MM.1S (cell line): Measurements from ENCODE around the gene WDR5B.
"Not testable (repeated sequence)": the region's sequence is repeated elsewhere in the genome, so short reads cannot be mapped to it uniquely, and the experiment has no call there.

Source experiments
- DNase-seq: peaks from one replicate; pipeline ENCODE4 v3.0.0-alpha.2; 2015
- H2AFZ ChIP-seq: fragments of 300-600 bp; sonication (generic); 2 replicates; pipeline ENCODE4 v1.6.0; 2016; ENCODE audit warnings: antibody characterized with exemption, low read length
- H3F3A ChIP-seq: fragments of 300-600 bp; sonication (generic); 2 replicates; pipeline ENCODE4 v1.6.1; 2016; ENCODE audit warnings: mild to moderate bottlenecking, antibody characterized with exemption, low read length, moderate library complexity, mixed read lengths; ENCODE audit not compliant: insufficient read depth
- H3K27ac ChIP-seq: fragments of 300-600 bp; sonication (generic); 2 replicates; pipeline ENCODE4 v1.5.1; 2016; ENCODE audit warnings: mild to moderate bottlenecking, low read length
- H3K27me3 ChIP-seq: fragments of 300-600 bp; sonication (generic); replicated peaks from 2 replicates; pipeline ENCODE4 v1.6.0; 2016; ENCODE audit warnings: low read length; ENCODE audit not compliant: insufficient read depth
- H3K36me3 ChIP-seq: fragments of 300-600 bp; sonication (generic); replicated peaks from 2 replicates; pipeline ENCODE4 v1.6.1; 2016; ENCODE audit warnings: mild to moderate bottlenecking, low read length, mixed read lengths; ENCODE audit not compliant: insufficient read depth
- H3K4me1 ChIP-seq: fragments of 300-600 bp; sonication (generic); 2 replicates; pipeline ENCODE4 v1.6.1; 2016; ENCODE audit warnings: low read length, mixed read lengths
- H3K4me2 ChIP-seq: fragments of 300-600 bp; sonication (generic); 2 replicates; pipeline ENCODE4 v1.6.0; 2016; ENCODE audit warnings: low read depth, low read length
- H3K4me3 ChIP-seq: fragments of 300-600 bp; sonication (generic); 2 replicates; pipeline ENCODE4 v1.5.1; 2016; ENCODE audit warnings: low read length, mixed read lengths
- H3K79me2 ChIP-seq: fragments of 300-600 bp; sonication (generic); 2 replicates; pipeline ENCODE4 v1.6.1; 2016; ENCODE audit warnings: mixed run types, low read length, mixed read lengths
- H3K9ac ChIP-seq: fragments of 300-600 bp; sonication (generic); 2 replicates; pipeline ENCODE4 v1.6.1; 2016; ENCODE audit warnings: low read length, mixed read lengths
- H3K9me2 ChIP-seq: fragments of 300-600 bp; sonication (generic); replicated peaks from 2 replicates; pipeline ENCODE4 v1.6.1; 2016; ENCODE audit warnings: mild to moderate bottlenecking, low read length, mixed read lengths; ENCODE audit not compliant: insufficient read depth
- H3K9me3 ChIP-seq: fragments of 300-600 bp; sonication (generic); replicated peaks from 2 replicates; pipeline ENCODE4 v1.6.1; 2016; ENCODE audit warnings: mild to moderate bottlenecking, low read length, mixed read lengths; ENCODE audit not compliant: insufficient read depth
- H4K20me1 ChIP-seq: fragments of 300-600 bp; sonication (generic); 2 replicates; pipeline ENCODE4 v1.6.1; 2016; ENCODE audit warnings: mild to moderate bottlenecking, low read length, moderate library complexity, mixed read lengths; ENCODE audit not compliant: insufficient read depth
- CTCF ChIP-seq: fragments of 300-600 bp; sonication (generic); IDR thresholded peaks from 2 replicates; pipeline ENCODE4 v1.5.1; 2016; ENCODE audit warnings: antibody characterized with exemption, low read length, mixed read lengths
- EZH2 ChIP-seq: fragments of 300-600 bp; sonication (generic); optimal IDR thresholded peaks from 2 replicates; pipeline ENCODE3; 2017; ENCODE audit warnings: low read depth, mild to moderate bottlenecking, antibody characterized with exemption, low read length, mixed read lengths
- EZH2phosphoT487 ChIP-seq: fragments of 300-600 bp; sonication (generic); IDR thresholded peaks from 2 replicates; pipeline ENCODE4 v1.6.1; 2018; ENCODE audit warnings: antibody characterized with exemption, low read length

Gene WDR5B

DNA sequence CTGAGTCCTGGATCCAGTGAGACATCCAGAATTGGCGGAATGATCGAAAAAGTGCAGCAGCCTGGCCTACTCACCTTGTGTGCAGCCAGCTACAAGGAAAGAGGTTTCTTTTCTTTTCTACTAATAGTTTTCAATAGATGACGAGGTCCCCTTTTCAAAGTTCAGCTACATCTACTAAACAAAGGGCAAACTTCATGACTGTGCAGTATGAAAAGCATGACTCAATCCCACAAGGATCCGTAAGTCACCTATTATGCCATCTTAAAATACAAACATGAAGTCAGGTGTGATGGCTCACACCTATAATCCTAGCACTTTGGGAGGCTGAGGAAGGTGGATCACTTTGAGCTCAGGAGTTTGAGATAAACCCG, 49.5 kb downstream of the WDR5B start:
- H3K4me1 ChIP-seq, result no peaks in the 10 kb centered on the region
- no peak overlapping the region for H3K9ac ChIP-seq
- H3K27ac ChIP-seq, result no peak overlapping the region
- no peak overlapping the region for H2AFZ ChIP-seq
- no peaks in the 10 kb centered on the region for H3K9me2 ChIP-seq
- DNase-seq, result no peak
- H3K36me3 ChIP-seq, result no peaks in the 10 kb centered on the region
- no peak overlapping the region for H3K4me3 ChIP-seq
- H3K27me3 ChIP-seq, result no peaks in the 10 kb centered on the region
- no peaks in the 10 kb centered on the region for H3K79me2 ChIP-seq
- H4K20me1 ChIP-seq, result no peaks in the 10 kb centered on the region
- H3K9me3 ChIP-seq, result no peaks in the 10 kb centered on the region
- no peak for TF ChIP-seq EZH2phosphoT487
- no peak for TF ChIP-seq EZH2
- no peak for TF ChIP-seq CTCF
- H3F3A ChIP-seq, result no peaks in the 10 kb centered on the region
- no peak overlapping the region for H3K4me2 ChIP-seq

- not testable (repeated sequence) for DNase-seq, H3K36me3 ChIP-seq, H3F3A ChIP-seq, H3K9me2 ChIP-seq, H3K9me3 ChIP-seq, H4K20me1 ChIP-seq, H3K27ac ChIP-seq, H3K4me1 ChIP-seq, H3K9ac ChIP-seq, H3K4me2 ChIP-seq, H3K4me3 ChIP-seq, H3K79me2 ChIP-seq, H2AFZ ChIP-seq, H3K27me3 ChIP-seq
Measured at GRCh38 chr3:122365582-122366378, 50.1 kb downstream of the WDR5B start.

GRCh38 chr3:122365073-122365472, 50.8 kb downstream of the WDR5B start:
- Histone ChIP-seq H3K36me3 (no peaks in the 10 kb centered on the region), H3K27ac (no peak overlapping the region), H3K4me3 (no peak overlapping the region), H3K9me3 (no peaks in the 10 kb centered on the region), H3K79me2 (no peaks in the 10 kb centered on the region), H3K9ac (no peak overlapping the region), H4K20me1 (no peaks in the 10 kb centered on the region), H3K27me3 (no peaks in the 10 kb centered on the region), H3K9me2 (no peaks in the 10 kb centered on the region), H3F3A (no peaks in the 10 kb centered on the region), H3K4me1 (no peaks in the 10 kb centered on the region), H2AFZ (no peak overlapping the region), H3K4me2 (no peak overlapping the region)
- TF ChIP-seq EZH2phosphoT487 (no peak), EZH2 (no peak), CTCF (no peak)
- DNase-seq, result no peak

GRCh38 chr3:122364490-122364889, 51.4 kb downstream of the WDR5B start:
- no peaks in the 10 kb centered on the region for H3K36me3 ChIP-seq

More at GRCh38 chr3:122364490-122364889, 51.4 kb downstream of the WDR5B start:
- DNase-seq, result no peak
- Histone ChIP-seq H3K4me3 (no peak overlapping the region), H3K9me3 (no peaks in the 10 kb centered on the region), H3K4me2 (no peak overlapping the region), H3K79me2 (no peaks in the 10 kb centered on the region), H3F3A (no peaks in the 10 kb centered on the region), H3K4me1 (no peaks in the 10 kb centered on the region), H3K9me2 (no peaks in the 10 kb centered on the region), H3K9ac (no peak overlapping the region), H3K27me3 (no peaks in the 10 kb centered on the region), H4K20me1 (no peaks in the 10 kb centered on the region), H3K27ac (no peak overlapping the region), H2AFZ (no peak overlapping the region)
- TF ChIP-seq CTCF (no peak), EZH2phosphoT487 (no peak), EZH2 (no peak)
